Naive thymus-derived CD8-positive, alpha-beta T cell (primary cell): ENCODE data around the gene STIM1. TPM values are rescaled to one million over a fixed set of nuclear protein-coding genes. Genes with fewer than 3 reads are reported as not detected.

Experiments
- ATAC-seq, 2 donors: fragments of 150-1000 bp; cut with Tn5 transposase in 1 of 2; sonication (Bioruptor Pico), chemical (Tn5 transposase) in 1 of 2; 1 replicate in 1 of 2; 2 replicates in 1 of 2; pipeline ENCODE4 v1.10.0; 2021; ENCODE audit warnings: mild to moderate bottlenecking in 2 of 2, moderate library complexity in 2 of 2
- POLR2A ChIA-PET: fragments of 350-600 bp; sonication (Branson Sonifier 250); formaldehyde crosslinking; loops from one replicate; lab custom pipeline; 2021; ENCODE audit warnings: antibody characterized with exemption; lab: Charles Lee
- DNase-seq, 10 donors: peaks; one replicate each; pipeline versions ENCODE4 v3.0.0 to v3.0.0-alpha.2; 2020 to 2022
- H3K27ac Mint-ChIP-seq, 10 donors: one replicate each; pipeline ENCODE4 v1.8.0; 2020 to 2022; ENCODE audit warnings: mild to moderate bottlenecking in 10 of 10, mixed read lengths in 10 of 10, moderate library complexity in 4 of 10, inconsistent platforms in 1 of 10
- H3K27me3 Mint-ChIP-seq, 5 donors: one replicate each; pipeline ENCODE4 v1.8.0; 2021 to 2022; ENCODE audit warnings: mixed read lengths in 5 of 5
- H3K36me3 Mint-ChIP-seq, 3 donors: one replicate each; pipeline ENCODE4 v1.8.0; 2020 to 2022; ENCODE audit warnings: mixed read lengths in 3 of 3, mild to moderate bottlenecking in 2 of 3, inconsistent platforms in 1 of 3
- H3K4me1 Mint-ChIP-seq, 4 donors: one replicate each; pipeline ENCODE4 v1.8.0; 2021 to 2022; ENCODE audit warnings: mixed read lengths in 4 of 4
- H3K4me3 Mint-ChIP-seq, 10 donors: one replicate each; pipeline ENCODE4 v1.8.0; 2020 to 2022; ENCODE audit warnings: mild to moderate bottlenecking in 10 of 10, mixed read lengths in 10 of 10, moderate library complexity in 6 of 10, inconsistent platforms in 1 of 10
- H3K9me3 Mint-ChIP-seq, 9 donors: one replicate each; pipeline ENCODE4 v1.8.0; 2020 to 2022; ENCODE audit warnings: mixed read lengths in 9 of 9, mild to moderate bottlenecking in 3 of 9, inconsistent platforms in 1 of 9, moderate library complexity in 1 of 9
- polyA plus RNA-seq, 3 donors: library from polyadenylated mRNA; unstranded; fragments of 300-500 nt; fragmentation: Illumina TruSeq; gene quantifications; one replicate each; pipeline ENCODE4 v1.2.3, GENCODE V29; 2021
- total RNA-seq, 8 experiments: library from RNA in 2 of 8; stranded (reverse) in 2 of 8; gene quantifications; one replicate each; pipeline ENCODE4 v1.2.3 and lab custom pipeline; 2021 to 2026

Gene STIM1
- total and polyA plus RNA-seq, 5 experiments from 2014 or later: 33.4 to 101 (median 39.0) TPM

DNA sequence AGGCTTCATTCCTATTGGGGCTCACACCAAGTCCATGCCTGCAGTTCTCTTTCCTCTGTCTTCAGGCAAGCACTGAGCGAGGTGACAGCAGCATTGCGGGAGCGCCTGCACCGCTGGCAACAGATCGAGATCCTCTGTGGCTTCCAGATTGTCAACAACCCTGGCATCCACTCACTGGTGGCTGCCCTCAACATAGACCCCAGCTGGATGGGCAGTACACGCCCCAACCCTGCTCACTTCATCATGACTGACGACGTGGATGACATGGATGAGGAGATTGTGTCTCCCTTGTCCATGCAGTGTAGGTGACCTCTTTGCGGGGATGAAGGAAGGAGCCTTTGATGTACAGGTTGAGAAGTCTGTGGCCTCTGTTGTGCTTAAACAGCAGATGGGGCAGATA is 227.7 kb downstream of the STIM1 start:
- POLR2A ChIA-PET: no interaction called here
- Mint-ChIP-seq H3K27ac (peak overlapping the region; percentile 3 to 89 (median 72)), H3K36me3 (peaks cover 0 to 75% (median 25%) of the 10 kb centered on the region in 3 donors)

DNA sequence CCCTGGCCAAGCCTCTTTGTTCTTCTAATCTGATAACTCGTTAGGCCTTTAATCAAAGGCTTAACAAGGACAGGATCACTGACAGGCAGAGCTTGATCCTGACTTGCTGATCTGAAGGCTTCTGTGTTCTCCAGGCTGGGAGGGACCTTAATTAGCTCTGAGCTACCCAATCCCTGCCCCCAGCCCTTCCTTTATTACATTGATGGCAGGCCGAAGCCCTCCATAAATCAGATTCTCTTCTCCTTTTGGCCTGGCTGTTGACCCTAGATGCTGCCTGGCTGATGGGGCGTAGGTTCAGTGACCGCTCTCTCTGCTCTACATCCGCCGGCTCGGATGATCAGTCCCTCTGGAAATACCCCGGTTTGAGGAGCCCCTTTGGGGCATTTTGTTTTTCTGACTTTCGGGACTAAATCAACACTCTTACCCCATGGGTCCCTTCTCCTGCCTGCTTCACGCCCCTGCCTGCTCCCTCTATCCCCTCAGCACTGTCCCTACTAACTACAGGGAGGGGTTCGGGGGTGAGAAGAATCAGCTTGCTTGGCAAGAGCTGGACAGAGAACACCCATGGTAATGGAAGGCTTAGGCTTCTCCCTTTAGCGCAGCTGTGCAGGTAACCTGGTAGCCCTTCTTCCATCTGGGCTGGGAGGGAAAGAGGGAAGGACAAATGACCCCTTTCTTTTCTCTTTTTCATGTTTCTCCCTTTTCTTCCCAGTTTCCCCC is 229.1 kb downstream of the STIM1 start:
- no peaks in the 10 kb centered on the region for H3K27me3 Mint-ChIP-seq
- ATAC-seq: no peak
- peak overlapping the region in 8 of 10 donors; percentile 28 to 90 (median 72) for H3K27ac Mint-ChIP-seq
- DNase-seq: no peak
- H3K4me1 Mint-ChIP-seq: peaks cover 17 to 32% (median 25%) of the 10 kb centered on the region in 4 donors
- no peaks in the 10 kb centered on the region for H3K9me3 Mint-ChIP-seq
- no peak overlapping the region for H3K4me3 Mint-ChIP-seq
- peaks cover 0 to 81% (median 28%) of the 10 kb centered on the region in 3 donors for H3K36me3 Mint-ChIP-seq
- POLR2A ChIA-PET: interaction anchor here (0.6 kb wide), 1 partner anchor 244 kb away, joined by 5 read pairs; no protein-coding TSS in a partner anchor

More for the DNA sequence above, 227.7 kb downstream of the STIM1 start:
- H3K4me3 Mint-ChIP-seq: no peak overlapping the region
- H3K9me3 Mint-ChIP-seq: no peaks in the 10 kb centered on the region
- ATAC-seq: no peak
- peaks cover 11 to 22% (median 16%) of the 10 kb centered on the region in 4 donors for H3K4me1 Mint-ChIP-seq
- H3K27me3 Mint-ChIP-seq: no peaks in the 10 kb centered on the region
- no peak for DNase-seq

DNA sequence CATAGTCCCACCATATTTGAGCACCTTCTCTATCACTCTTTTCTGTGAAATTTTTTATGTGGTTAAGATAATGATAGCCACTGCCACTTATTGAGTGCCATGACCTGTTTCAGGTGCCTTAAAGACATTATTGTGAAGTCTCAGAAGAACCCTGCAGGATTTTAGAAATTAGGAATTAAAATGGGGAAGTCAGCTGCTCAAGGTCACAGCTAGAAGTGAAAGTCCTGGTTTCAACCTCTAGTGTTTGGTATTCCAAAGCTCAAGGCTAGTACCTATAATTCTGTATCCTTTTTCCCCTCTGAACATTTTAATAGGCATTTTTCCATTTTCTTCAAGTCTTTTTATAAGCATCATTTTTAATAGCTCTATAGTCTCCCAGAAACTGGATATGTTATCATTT is 230.1 kb downstream of the STIM1 start:
- H3K4me3 Mint-ChIP-seq: no peak overlapping the region
- POLR2A ChIA-PET: interaction anchor here (0.6 to 1.0 kb wide), 2 partner anchors 8 to 245 kb away, joined by 5 read pairs; partner anchors contain the start of gene RRM1
- peaks cover 0 to 80% (median 31%) of the 10 kb centered on the region in 3 donors for H3K36me3 Mint-ChIP-seq
- peak overlapping the region in 8 of 10 donors; percentile 28 to 90 (median 41) for H3K27ac Mint-ChIP-seq
- DNase-seq (no peak), ATAC-seq (no peak)
- no peaks in the 10 kb centered on the region for H3K27me3 Mint-ChIP-seq
- H3K9me3 Mint-ChIP-seq: no peaks in the 10 kb centered on the region
- peaks cover 27 to 42% (median 34%) of the 10 kb centered on the region in 4 donors for H3K4me1 Mint-ChIP-seq

DNA sequence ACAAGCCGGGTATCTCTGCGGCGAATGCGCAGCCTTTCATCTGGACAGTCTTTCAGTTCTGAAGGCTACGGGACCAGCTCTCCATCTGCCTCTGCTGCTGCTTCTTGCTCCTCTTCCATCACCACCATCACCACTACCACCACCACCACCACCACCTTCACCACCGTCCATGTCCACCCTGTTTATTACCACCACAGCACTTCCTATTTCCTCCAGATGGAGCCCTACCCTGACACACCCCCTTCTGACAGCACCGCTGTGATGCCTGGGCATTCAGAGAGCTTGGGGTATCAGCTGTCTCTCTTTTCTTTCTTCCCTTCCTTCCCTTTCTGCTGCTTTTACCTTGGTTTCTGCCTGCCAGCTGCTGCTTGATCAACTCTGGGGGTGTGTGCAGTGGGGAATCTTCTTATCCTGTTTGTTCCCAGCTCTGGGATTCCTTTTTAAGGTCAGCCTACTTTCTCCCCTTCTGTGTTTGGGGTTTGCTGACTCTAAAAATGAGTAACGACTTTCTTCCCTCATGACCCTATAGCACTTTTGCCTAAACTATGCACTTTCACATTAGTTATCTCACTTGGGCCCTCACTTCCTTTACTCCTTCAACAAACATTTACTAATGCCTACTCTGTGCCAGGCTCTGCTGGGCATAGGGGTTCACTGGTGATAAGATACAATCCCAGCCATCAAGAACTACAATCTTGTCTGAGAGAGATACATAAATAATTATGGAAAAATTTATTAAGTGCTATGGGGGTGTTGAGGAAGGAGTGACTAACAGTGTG is 231.3 kb downstream of the STIM1 start:
- DNase-seq (no peak), ATAC-seq (no peak)
- H3K4me1 Mint-ChIP-seq: peaks cover 31 to 54% (median 44%) of the 10 kb centered on the region in 4 donors
- H3K4me3 Mint-ChIP-seq: no peak overlapping the region
- no peaks in the 10 kb centered on the region for H3K27me3 Mint-ChIP-seq
- H3K27ac Mint-ChIP-seq: peak overlapping the region; percentile 67 to 99 (median 86)
- H3K36me3 Mint-ChIP-seq: peaks cover 0 to 77% (median 30%) of the 10 kb centered on the region in 3 donors
- POLR2A ChIA-PET: no interaction called here
- H3K9me3 Mint-ChIP-seq: no peaks in the 10 kb centered on the region

DNA sequence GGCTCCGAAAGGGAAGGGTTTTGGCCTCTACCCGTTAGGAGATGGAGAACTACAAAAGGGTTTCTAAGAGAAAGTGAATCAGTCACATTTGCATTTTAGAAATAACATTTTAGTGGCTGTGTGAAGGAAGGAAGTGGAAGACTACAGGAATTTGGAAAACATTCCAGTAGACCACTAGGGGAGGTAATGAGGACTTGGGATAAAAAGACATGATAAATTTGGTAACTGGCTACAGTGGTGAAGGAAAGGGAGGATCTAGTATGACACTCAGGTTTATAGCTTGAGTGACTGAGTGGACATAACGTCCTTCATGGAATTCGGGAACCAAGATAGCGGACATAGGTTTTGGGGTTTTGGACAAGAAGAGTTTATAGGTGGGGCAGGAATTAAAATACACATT is 232.1 kb downstream of the STIM1 start:
- ATAC-seq: no peak
- Mint-ChIP-seq H3K36me3 (peaks cover 0 to 73% (median 28%) of the 10 kb centered on the region in 3 donors), H3K4me3 (no peak overlapping the region), H3K9me3 (no peaks in the 10 kb centered on the region), H3K4me1 (peaks cover 39 to 60% (median 51%) of the 10 kb centered on the region in 4 donors), H3K27ac (peak overlapping the region; percentile 67 to 99 (median 86)), H3K27me3 (no peaks in the 10 kb centered on the region)
- DNase-seq: no peak
- POLR2A ChIA-PET: no interaction called here

DNA sequence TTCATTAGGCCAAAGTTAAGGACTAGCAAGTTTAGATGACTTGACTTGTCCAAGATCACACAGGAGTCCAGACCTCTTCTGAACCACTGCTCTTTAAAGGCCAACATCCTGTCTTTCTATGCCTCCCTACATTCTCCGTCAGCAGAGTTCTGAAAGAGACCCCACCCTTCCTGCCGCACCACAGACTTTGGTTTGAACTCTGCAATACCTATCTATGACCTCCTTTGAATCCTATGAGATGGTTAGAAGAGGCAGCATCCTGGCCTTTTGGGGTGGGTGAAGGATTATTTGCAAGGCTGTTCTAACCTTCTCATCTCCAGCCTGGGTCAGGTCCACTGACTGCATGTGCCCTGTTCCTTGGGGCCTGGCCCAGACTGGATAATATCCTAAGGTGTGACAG is 234.8 kb downstream of the STIM1 start:
- no peaks in the 10 kb centered on the region for H3K9me3 Mint-ChIP-seq
- peak overlapping the region; percentile 66 to 88 (median 84) for H3K4me3 Mint-ChIP-seq
- peaks cover 0 to 47% (median 22%) of the 10 kb centered on the region in 3 donors for H3K36me3 Mint-ChIP-seq
- POLR2A ChIA-PET: interaction anchor here (0.6 to 1.9 kb wide), 2 partner anchors 12 to 236 kb away, joined by 3 to 6 read pairs; partner anchors contain the start of gene STIM1
- peak overlapping the region; percentile 95 to 99 (median 98) for H3K27ac Mint-ChIP-seq
- peaks cover 45 to 75% (median 67%) of the 10 kb centered on the region in 4 donors for H3K4me1 Mint-ChIP-seq
- ATAC-seq (peak; percentile 49 to 71), DNase-seq (peak in 8 of 10 donors; percentile 33 to 84 (median 68))
- H3K27me3 Mint-ChIP-seq: no peaks in the 10 kb centered on the region

DNA sequence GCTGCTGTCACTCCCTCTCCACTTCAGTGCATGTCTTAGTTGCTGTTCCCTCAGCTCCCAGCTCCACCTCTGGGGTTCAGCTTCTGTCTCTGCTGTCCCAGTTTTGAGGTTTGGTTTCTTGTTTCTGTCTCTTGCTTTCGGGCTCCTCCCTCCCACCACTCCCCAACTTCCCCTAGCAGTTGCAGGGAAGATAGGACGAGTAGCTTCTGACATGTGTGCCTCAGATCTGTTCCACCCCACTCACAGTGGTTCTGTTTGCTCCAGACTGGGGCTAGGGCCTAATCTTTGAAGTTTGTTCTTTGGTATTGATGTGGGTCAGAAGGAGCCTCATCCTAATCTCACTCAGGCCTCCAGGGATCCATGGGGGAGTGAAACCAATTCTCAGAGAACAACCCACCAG is 236.6 kb downstream of the STIM1 start:
- ATAC-seq: no peak
- POLR2A ChIA-PET: interaction anchor here (1.0 to 1.9 kb wide), 3 partner anchors 19 to 254 kb away, joined by 3 to 6 read pairs (median 3); partner anchors contain the start of gene STIM1

DNA sequence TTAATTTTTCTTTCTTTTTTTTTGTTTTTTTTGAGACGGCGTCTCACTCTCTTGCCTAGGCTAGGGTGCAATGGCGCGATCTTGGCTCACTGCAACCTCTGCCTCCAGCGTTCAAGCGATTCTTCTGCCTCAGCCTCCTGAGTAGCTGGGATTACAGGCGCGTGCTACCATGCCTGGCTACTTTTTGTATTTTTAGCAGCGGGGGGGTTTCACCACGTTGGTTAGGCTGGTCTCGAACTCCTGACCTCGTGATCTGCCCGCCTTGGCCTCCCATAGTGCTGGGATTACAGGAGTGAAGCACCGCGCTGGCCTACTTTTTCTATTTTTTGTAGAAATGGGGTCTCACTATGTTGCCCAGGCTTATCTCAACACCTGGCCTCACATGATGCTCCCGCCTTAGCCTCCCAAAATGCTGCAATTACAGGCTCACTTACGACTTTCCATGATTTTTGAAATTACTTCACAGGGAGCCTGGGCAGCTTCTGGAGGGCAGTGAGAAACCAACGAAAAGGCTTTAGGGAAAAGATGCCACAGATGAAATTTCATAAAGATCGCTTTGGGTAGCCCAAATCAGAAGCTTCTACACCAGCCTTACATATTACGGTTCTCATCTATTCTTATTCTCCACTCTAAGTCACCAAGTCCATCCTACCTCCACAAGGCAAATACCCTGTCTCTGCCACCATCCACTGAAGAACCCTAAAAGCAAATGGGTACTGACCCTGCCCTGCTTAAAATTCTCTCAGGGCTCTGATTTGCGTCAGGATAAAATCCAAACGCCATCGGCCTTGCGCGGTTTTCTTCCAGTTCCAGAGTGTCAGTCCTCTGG is 238.3 kb downstream of the STIM1 start:
- Mint-ChIP-seq H3K4me1 (peaks cover 41 to 80% (median 77%) of the 10 kb centered on the region in 4 donors), H3K4me3 (peak overlapping the region; percentile 93 to 99 (median 96)), H3K36me3 (peaks cover 0 to 18% (median 12%) of the 10 kb centered on the region in 3 donors), H3K27me3 (no peaks in the 10 kb centered on the region), H3K9me3 (no peaks in the 10 kb centered on the region), H3K27ac (peak overlapping the region; percentile 91 to 99 (median 99))
- POLR2A ChIA-PET: interaction anchor here (0.7 to 2.0 kb wide), 4 partner anchors 8 to 239 kb away, joined by 3 to 5 read pairs (median 4); partner anchors contain the start of gene STIM1
- ATAC-seq (no peak), DNase-seq (no peak)

More for the DNA sequence above, 236.6 kb downstream of the STIM1 start:
- Mint-ChIP-seq H3K9me3 (no peaks in the 10 kb centered on the region), H3K27me3 (no peaks in the 10 kb centered on the region), H3K4me1 (peaks cover 47 to 82% (median 76%) of the 10 kb centered on the region in 4 donors), H3K36me3 (peaks cover 0 to 34% (median 19%) of the 10 kb centered on the region in 3 donors), H3K4me3 (peak overlapping the region in 8 of 10 donors; percentile 50 to 88 (median 76)), H3K27ac (peak overlapping the region; percentile 95 to 99 (median 98))
- peak in 1 of 10 donors; percentile 16 for DNase-seq

DNA sequence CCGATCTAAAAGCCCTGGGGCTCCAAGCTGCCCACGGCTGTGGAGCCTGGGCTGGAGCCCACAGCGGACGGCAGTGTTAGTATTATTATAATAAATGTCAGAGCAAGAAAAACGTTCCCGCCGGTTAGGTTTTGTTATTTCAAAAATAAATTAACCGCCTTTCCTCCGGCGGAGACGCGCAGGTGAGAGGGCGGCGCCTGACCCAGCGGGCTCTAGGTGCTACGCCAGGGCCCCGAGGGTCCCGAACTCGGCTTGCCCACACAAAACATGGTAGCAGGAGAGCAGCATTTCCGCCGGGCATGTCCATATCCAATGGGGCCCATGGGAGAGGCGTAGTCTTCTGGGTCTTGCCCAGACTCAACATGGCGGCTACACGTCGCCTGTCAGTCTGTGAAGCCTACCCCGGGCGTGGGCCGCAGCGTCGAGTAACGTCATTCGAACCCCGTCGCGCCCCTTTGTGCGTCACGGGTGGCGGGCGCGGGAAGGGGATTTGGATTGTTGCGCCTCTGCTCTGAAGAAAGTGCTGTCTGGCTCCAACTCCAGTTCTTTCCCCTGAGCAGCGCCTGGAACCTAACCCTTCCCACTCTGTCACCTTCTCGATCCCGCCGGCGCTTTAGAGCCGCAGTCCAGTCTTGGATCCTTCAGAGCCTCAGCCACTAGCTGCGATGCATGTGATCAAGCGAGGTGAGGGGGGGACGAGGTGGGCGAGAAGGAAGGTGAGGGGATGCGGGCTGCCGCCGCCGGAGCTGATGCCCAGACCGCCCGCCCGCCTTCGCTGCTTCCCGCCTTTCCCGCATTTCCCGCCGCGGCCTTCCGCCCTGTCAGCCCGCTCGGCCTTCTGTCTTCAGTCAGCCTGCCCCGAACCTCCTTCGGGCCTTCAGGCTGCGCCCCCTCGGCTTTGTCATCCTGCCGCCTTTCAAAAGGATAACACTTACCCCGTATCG is 239.2 kb downstream of the STIM1 start, which contains the start of gene RRM1:
RRM1 (plus strand) TSS at position 452 of the 944 bp plus-strand sequence; CDS start at position 666, 214 bp downstream.
- DNase-seq (peak; percentile 85 to 95 (median 93)), ATAC-seq (peak; percentile 88 to 93)
- H3K4me3 Mint-ChIP-seq: peak within 1 kb of the TSS; percentile 93 to 99 (median 96)
- H3K27ac Mint-ChIP-seq: peak within 1 kb of the TSS; percentile 91 to 99 (median 99)
- peaks cover 0 to 17% (median 12%) of the 10 kb centered on the region in 3 donors for H3K36me3 Mint-ChIP-seq
- H3K27me3 Mint-ChIP-seq: no peaks in the 10 kb centered on the region
- H3K4me1 Mint-ChIP-seq: peaks cover 41 to 81% (median 76%) of the 10 kb centered on the region in 4 donors
- POLR2A ChIA-PET: interaction anchor here (1.5 to 2.0 kb wide), 2 partner anchors 9 to 240 kb away, joined by 5 read pairs; partner anchors contain the start of gene STIM1
- no peaks in the 10 kb centered on the region for H3K9me3 Mint-ChIP-seq

DNA sequence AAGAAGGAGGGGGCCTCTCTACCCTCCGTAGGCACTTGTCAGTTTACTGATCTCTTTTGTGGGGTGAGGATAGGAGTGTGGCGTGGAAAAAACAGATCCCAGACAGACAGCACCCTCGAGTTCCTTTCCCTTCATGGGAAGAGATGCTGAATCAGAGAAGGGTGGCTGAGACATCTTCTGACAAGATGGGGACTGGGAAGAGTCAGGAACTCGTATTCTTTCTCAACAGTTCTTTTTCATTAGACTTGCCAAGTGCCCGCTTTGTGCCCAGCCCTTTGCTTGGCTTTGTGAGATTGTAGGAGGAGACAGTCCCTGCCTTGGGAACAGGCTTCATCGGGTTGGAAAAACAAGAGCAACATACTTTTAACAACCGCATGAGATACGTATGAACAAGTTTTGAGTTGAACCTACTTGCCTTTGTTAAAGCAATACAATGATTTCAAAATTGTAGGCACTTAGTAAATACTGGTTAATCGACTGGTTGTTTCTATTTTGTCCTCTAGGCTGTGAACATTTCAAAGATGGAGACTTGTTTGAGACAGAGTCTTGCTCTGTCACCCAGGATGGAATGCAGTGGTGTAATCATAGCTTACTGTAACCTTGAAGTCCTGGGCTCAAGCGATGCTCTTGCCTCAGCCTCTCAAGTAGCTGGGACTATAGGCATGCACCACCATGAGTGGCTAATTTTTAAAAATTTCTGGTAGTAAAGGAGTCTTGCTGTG is 240.2 kb downstream of the STIM1 start:
- POLR2A ChIA-PET: no interaction called here

More for the DNA sequence above, 240.2 kb downstream of the STIM1 start:
- H3K4me3 Mint-ChIP-seq: peak overlapping the region; percentile 93 to 99 (median 96)
- peak overlapping the region; percentile 90 to 99 (median 99) for H3K27ac Mint-ChIP-seq
- peaks cover 0 to 14% (median 8%) of the 10 kb centered on the region in 3 donors for H3K36me3 Mint-ChIP-seq
- DNase-seq (peak in 1 of 10 donors; percentile 18), ATAC-seq (no peak)
- H3K27me3 Mint-ChIP-seq: no peaks in the 10 kb centered on the region
- peaks cover 34 to 76% (median 72%) of the 10 kb centered on the region in 4 donors for H3K4me1 Mint-ChIP-seq
- H3K9me3 Mint-ChIP-seq: no peaks in the 10 kb centered on the region
